H1 (cell line): ENCODE data around the gene OR2L3. TPM values are rescaled to one million over a fixed set of nuclear protein-coding genes. Genes with fewer than 3 reads are reported as not detected.

ENCODE experiments used
- CTCF ChIA-PET: fragments of 300-600 bp; sonication (Branson Sonifier 250); formaldehyde crosslinking; loops from one replicate; lab custom pipeline; 2021; ENCODE audit not compliant: partially characterized antibody; lab: Charles Lee
- POLR2A ChIA-PET: fragments of 300-600 bp; sonication (Branson Sonifier 250); formaldehyde crosslinking; loops from one replicate; lab custom pipeline; 2021; ENCODE audit warnings: inconsistent platforms; ENCODE audit not compliant: partially characterized antibody; lab: Charles Lee
- DNase-seq, 2 experiments: peaks; one replicate each; pipeline versions ENCODE4 v3.0.0 to v3.0.0-alpha.2; 2010 to 2022; ENCODE audit warnings: low spot score in 2 of 2, low read depth in 1 of 2, mixed read lengths in 1 of 2
- FAIRE-seq: peaks from 2 replicates; lab custom pipeline; 2011; peaks lifted over from hg19 to GRCh38; lab: Jason Lieb, UNC
- H2AFZ ChIP-seq: 2 replicates; pipeline ENCODE4 v1.8.1; 2012; ENCODE audit warnings: low read length, inconsistent platforms
- H2AK5ac ChIP-seq: 2 replicates; pipeline ENCODE4 v1.6.1; 2013; ENCODE audit warnings: low read depth, low read length
- H2BK120ac ChIP-seq: replicated peaks from 2 replicates; pipeline ENCODE3; 2013; ENCODE audit warnings: low read depth, low read length, inconsistent platforms
- H2BK12ac ChIP-seq: 2 replicates; pipeline ENCODE4 v1.6.1; 2013; ENCODE audit warnings: low read depth, low read length
- H2BK15ac ChIP-seq: 2 replicates; pipeline ENCODE4 v1.6.1; 2013; ENCODE audit warnings: low read length
- H2BK20ac ChIP-seq: 2 replicates; pipeline ENCODE4 v1.6.1; 2013; ENCODE audit warnings: low read length
- H2BK5ac ChIP-seq: 2 replicates; pipeline ENCODE4 v1.6.1; 2013; ENCODE audit warnings: low read depth, low read length
- H3K14ac ChIP-seq: 2 replicates; pipeline ENCODE4 v1.6.1; 2013; ENCODE audit warnings: inconsistent platforms; ENCODE audit not compliant: insufficient read length
- H3K18ac ChIP-seq: 2 replicates; pipeline ENCODE4 v1.6.1; 2013; ENCODE audit warnings: low read length; ENCODE audit errors: extremely low read depth
- H3K23ac ChIP-seq: 2 replicates; pipeline ENCODE4 v1.6.1; 2013; ENCODE audit warnings: inconsistent platforms; ENCODE audit not compliant: insufficient read length
- H3K23me2 ChIP-seq: 2 replicates; pipeline ENCODE4 v1.6.1; 2013; ENCODE audit warnings: low read depth, low read length
- H3K27ac ChIP-seq: 2 replicates; pipeline ENCODE4 v1.6.1; 2011; ENCODE audit warnings: low read depth, low read length, inconsistent platforms
- H3K27me3 ChIP-seq, 4 experiments: replicated peaks in 1 of 4; 1 replicate in 1 of 4; 2 replicates in 3 of 4; pipeline versions ENCODE4 v1.6.1 to v1.8.1; 2011 to 2013; ENCODE audit warnings: low read length in 3 of 4, mild to moderate bottlenecking in 3 of 4, inconsistent platforms in 2 of 4, mixed read lengths in 2 of 4, moderate library complexity in 1 of 4; ENCODE audit not compliant: control insufficient read depth in 3 of 4, insufficient read depth in 3 of 4; ENCODE audit errors: extremely low read depth in 1 of 4
- H3K36me3 ChIP-seq, 4 experiments: 2 replicates each; pipeline versions ENCODE4 v1.6.1 to v1.8.1; 2011 to 2013; ENCODE audit warnings: mild to moderate bottlenecking in 4 of 4, low read length in 3 of 4, moderate library complexity in 2 of 4, control low read depth in 1 of 4, inconsistent platforms in 1 of 4; ENCODE audit not compliant: insufficient read depth in 4 of 4, control insufficient read depth in 2 of 4
- H3K4ac ChIP-seq: replicated peaks from 2 replicates; pipeline ENCODE3; 2013; ENCODE audit warnings: low read length, low read depth, mixed read lengths, inconsistent platforms; ENCODE audit not compliant: insufficient read length
- H3K4me1 ChIP-seq, 4 experiments: replicated peaks in 1 of 4; 1 replicate in 1 of 4; 2 replicates in 3 of 4; pipeline versions ENCODE4 v1.6.1 to v1.8.1; 2011 to 2013; ENCODE audit warnings: low read length in 3 of 4, inconsistent platforms in 2 of 4, mixed read lengths in 1 of 4; ENCODE audit not compliant: insufficient read depth in 4 of 4, control insufficient read depth in 3 of 4
- H3K4me2 ChIP-seq, 2 experiments: 2 replicates each; pipeline versions ENCODE4 v1.6.1 to v1.8.1; 2011 to 2013; ENCODE audit warnings: low read depth in 2 of 2, low read length in 2 of 2, control low read depth in 1 of 2, inconsistent platforms in 1 of 2, mild to moderate bottlenecking in 1 of 2; ENCODE audit not compliant: insufficient read depth in 1 of 2
- H3K4me3 ChIP-seq, 4 experiments: fragments of 200-600, 300-600 bp in 1 of 4; sonication (generic), shearing (Covaris generic), sonication (Bioruptor Twin) in 1 of 4; 2 replicates each; pipeline versions ENCODE4 v1.5.1 to v1.8.1; 2011 to 2016; ENCODE audit warnings: low read length in 4 of 4, low read depth in 3 of 4, control low read depth in 2 of 4, inconsistent platforms in 2 of 4, mild to moderate bottlenecking in 2 of 4, mixed read lengths in 1 of 4, moderate library complexity in 1 of 4; ENCODE audit not compliant: insufficient read depth in 2 of 4; ENCODE audit errors: extremely low read depth in 1 of 4
- H3K56ac ChIP-seq: replicated peaks from 2 replicates; pipeline ENCODE3; 2013; ENCODE audit warnings: low read depth, mild to moderate bottlenecking, mixed read lengths, low read length, inconsistent platforms; ENCODE audit not compliant: insufficient read length
- H3K79me1 ChIP-seq: 2 replicates; pipeline ENCODE4 v1.6.1; 2013; ENCODE audit warnings: low read depth, low read length, control low read depth
- H3K79me2 ChIP-seq, 2 experiments: 2 replicates each; pipeline versions ENCODE4 v1.6.1 to v1.8.1; 2012 to 2013; ENCODE audit warnings: low read length in 2 of 2, mild to moderate bottlenecking in 2 of 2, inconsistent platforms in 1 of 2; ENCODE audit not compliant: insufficient read depth in 2 of 2, control insufficient read depth in 1 of 2
- H3K9ac ChIP-seq, 4 experiments: replicated peaks in 1 of 4; 1 replicate in 1 of 4; 2 replicates in 3 of 4; pipeline versions ENCODE4 v1.6.1 to v1.8.1; 2011 to 2013; ENCODE audit warnings: low read depth in 3 of 4, low read length in 3 of 4, control low read depth in 2 of 4, mild to moderate bottlenecking in 2 of 4, moderate library complexity in 2 of 4, inconsistent platforms in 1 of 4; ENCODE audit errors: extremely low read depth in 1 of 4
- H3K9me3 ChIP-seq, 2 experiments: 2 replicates each; pipeline versions ENCODE4 v1.6.1 to v1.8.1; 2012 to 2013; ENCODE audit warnings: mild to moderate bottlenecking in 2 of 2, moderate library complexity in 2 of 2, control low read depth in 1 of 2, inconsistent platforms in 1 of 2, low read depth in 1 of 2, low read length in 1 of 2, mixed read lengths in 1 of 2; ENCODE audit not compliant: insufficient read depth in 2 of 2
- H4K20me1 ChIP-seq, 2 experiments: replicated peaks in 1 of 2; 2 replicates each; pipeline versions ENCODE3 to v1.8.1; 2011 to 2013; ENCODE audit warnings: inconsistent platforms in 2 of 2, low read length in 2 of 2, mild to moderate bottlenecking in 1 of 2; ENCODE audit not compliant: insufficient read depth in 2 of 2, control insufficient read depth in 1 of 2
- H4K5ac ChIP-seq: 2 replicates; pipeline ENCODE4 v1.6.1; 2013; ENCODE audit warnings: low read length, low read depth, mixed read lengths, inconsistent platforms; ENCODE audit not compliant: insufficient read length
- H4K8ac ChIP-seq: 2 replicates; pipeline ENCODE4 v1.8.0; 2013; ENCODE audit warnings: mild to moderate bottlenecking, moderate library complexity, low read length, inconsistent platforms; ENCODE audit not compliant: insufficient read depth; ENCODE audit errors: extremely low read depth
- H4K91ac ChIP-seq: replicated peaks from 2 replicates; pipeline ENCODE3; 2013; ENCODE audit warnings: low read length, mixed read lengths, inconsistent platforms; ENCODE audit not compliant: insufficient read length
- CTBP2 ChIP-seq: IDR thresholded peaks from 2 replicates; pipeline ENCODE4 v1.7.0; 2011; ENCODE audit warnings: borderline replicate concordance, mild to moderate bottlenecking, moderate library complexity, mixed read lengths, low read length; ENCODE audit not compliant: insufficient read depth, insufficient read length
- KDM1A ChIP-seq: fragments of 200-600, 300-600 bp; sonication (generic); IDR thresholded peaks from 2 replicates; pipeline ENCODE4 v1.7.1; 2016; ENCODE audit warnings: mild to moderate bottlenecking, low read length, borderline replicate concordance
- NANOG ChIP-seq: IDR thresholded peaks from 2 replicates; pipeline ENCODE4 v1.6.1; 2011; ENCODE audit warnings: low read length, low read depth, mild to moderate bottlenecking, inconsistent platforms; ENCODE audit not compliant: insufficient read depth, poor library complexity, severe bottlenecking
- RFX5 ChIP-seq: IDR thresholded peaks from 2 replicates; pipeline ENCODE4 v1.6.1; 2011; ENCODE audit warnings: low read depth, low read length, improper control_type of control experiment, borderline replicate concordance
- SIN3A ChIP-seq, 2 experiments: IDR thresholded peaks in 1 of 2; conservative IDR thresholded peaks in 1 of 2; 2 replicates each; pipeline ENCODE4 v1.6.1; 2011 to 2012; ENCODE audit warnings: low read length in 2 of 2, improper control_type of control experiment in 1 of 2, low read depth in 1 of 2, mild to moderate bottlenecking in 1 of 2
- SIX5 ChIP-seq: IDR thresholded peaks from 2 replicates; pipeline ENCODE4 v1.6.1; 2011; ENCODE audit warnings: mild to moderate bottlenecking, low read depth, low read length
- TAF1 ChIP-seq: IDR thresholded peaks from 2 replicates; pipeline ENCODE4 v1.6.1; 2011; ENCODE audit warnings: mild to moderate bottlenecking, low read depth, low read length
- TEAD4 ChIP-seq: IDR thresholded peaks from 2 replicates; pipeline ENCODE4 v1.6.1; 2012; ENCODE audit warnings: low read depth, low read length, inconsistent platforms, mixed read lengths
- WGBS, 2 experiments: shearing (Covaris generic) in 1 of 2; methylation state at CpG; one replicate each; pipeline versions ENCODE4 v1.1.6 to v1.1.7; 2013 to 2015; ENCODE audit warnings: low lambda C conversion rate in 2 of 2, mixed read lengths in 2 of 2, inconsistent platforms in 1 of 2, low coverage in 1 of 2, missing lambda C conversion rate in 1 of 2; ENCODE audit not compliant: insufficient replicate concordance in 2 of 2, insufficient coverage in 1 of 2, insufficient read length in 1 of 2; ENCODE audit errors: extremely low coverage in 1 of 2, missing lambda C conversion rate in 1 of 2; 5-methylcytosine and 5-hydroxymethylcytosine counted together
- polyA plus RNA-seq, 7 experiments: library from polyadenylated mRNA; depleted of rRNA in 3 of 7; stranded (reverse) in 5 of 7; unstranded in 2 of 7; fragments of >200 nt in 5 of 7; fragments of 200-250 nt in 2 of 7; gene quantifications; 1 replicate in 5 of 7; 2 replicates in 1 of 7; 4 replicates in 1 of 7; pipeline versions ENCODE4 v1.2.1 to v1.2.3, GENCODE V29; 2011 to 2013; ENCODE audit warnings: missing spikeins in 2 of 7, mixed read lengths in 2 of 7
- total RNA-seq: library from RNA; stranded (reverse); fragmentation: NEBNext Ultra II Directional; extraction: Animal tissue kit (Norgen Biotek cat#: 25700); gene quantifications from 2 replicates; pipeline ENCODE4 v1.2.1, GENCODE V29; 2021
- TF ChIP-seq, protein P1 (sequence below): IDR thresholded peaks from 2 replicates; pipeline ENCODE4 v1.6.1; 2012; ENCODE audit warnings: inconsistent platforms

OR2L3 gene
- total and polyA plus RNA-seq, 2 of the 8 experiments (the other 6 are each of a cell fraction or from before 2014, with no cell fraction given), result not detected

DNA sequence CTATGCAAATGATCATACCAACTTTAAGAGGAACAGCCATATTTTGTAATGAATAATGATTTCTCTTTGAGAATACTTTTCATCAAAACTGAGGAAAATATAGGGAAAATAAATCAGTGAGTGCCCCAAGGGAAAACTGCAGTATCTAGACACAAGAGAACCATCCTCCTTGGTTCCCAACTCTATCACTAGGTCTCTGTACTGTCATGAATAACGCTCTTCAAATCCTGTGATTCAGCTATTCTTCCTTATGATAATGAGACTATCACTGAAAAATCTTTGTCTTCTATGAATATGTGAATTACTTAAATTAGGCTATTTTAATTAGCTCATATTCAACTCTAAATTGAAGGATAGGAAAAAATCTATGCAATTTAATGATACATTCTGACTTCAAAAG, 30.8 kb upstream of the OR2L3 start:
- Histone ChIP-seq H3K27me3 (no peaks in the 10 kb centered on the region), H3K4me2 (no peak overlapping the region), H2AK5ac (no peak overlapping the region), H3K36me3 (no peaks in the 10 kb centered on the region; a peak in 1 of 8 replicates), H4K5ac (no peak overlapping the region), H2AFZ (no peak overlapping the region), H3K4me3 (no peak overlapping the region), H3K56ac (no peak overlapping the region), H3K4me1 (no peaks in the 10 kb centered on the region), H3K23me2 (no peaks in the 10 kb centered on the region), H3K14ac (no peak overlapping the region), H3K9me3 (peaks cover 51 to 57% of the 10 kb centered on the region in 2 experiments), H3K9ac (no peak overlapping the region), H2BK20ac (no peak overlapping the region), H4K91ac (no peak overlapping the region), H3K23ac (no peak overlapping the region), H2BK15ac (no peak overlapping the region), H3K79me1 (no peaks in the 10 kb centered on the region), H4K8ac (no peak overlapping the region), H2BK5ac (no peak overlapping the region), H3K27ac (no peak overlapping the region), H3K18ac (no peak overlapping the region), H2BK12ac (no peak overlapping the region), H3K79me2 (no peaks in the 10 kb centered on the region), H4K20me1 (no peaks in the 10 kb centered on the region), H3K4ac (no peak overlapping the region), H2BK120ac (no peak overlapping the region)
- ChIA-PET POLR2A (no interaction called here), CTCF (no interaction called here)
- TF ChIP-seq CTBP2 (no peak), SIN3A (conservative IDR thresholded peaks at IDR 0.05 in 1 of 2, IDR thresholded peaks at IDR 0.05 in 1 of 2; ENCODE audit: low read depth in 1 of 2, low read length in 2 of 2) (no peak), RFX5 (no peak), KDM1A (no peak), SIX5 (no peak), TEAD4 (no peak), TAF1 (no peak), NANOG (no peak)
- TF ChIP-seq, protein P1, sequence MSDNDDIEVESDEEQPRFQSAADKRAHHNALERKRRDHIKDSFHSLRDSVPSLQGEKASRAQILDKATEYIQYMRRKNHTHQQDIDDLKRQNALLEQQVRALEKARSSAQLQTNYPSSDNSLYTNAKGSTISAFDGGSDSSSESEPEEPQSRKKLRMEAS, result no peak
- DNase-seq (no peak), FAIRE-seq (no peak)
- WGBS, 2 experiments, result 79% methylated on average over 1 of the region's 1 CpG; no CpG with 5 or more reads in 1 of the 2 experiments
